Activated CD4-positive, alpha-beta T cell treated with anti-CD3 and anti-CD28 coated beads, Interleukin-2, amount 10 ng/mL, durations not matched to agents 24 days and 14 days (primary cell): ENCODE data around the gene APOC1. TPM values are rescaled to one million over a fixed set of nuclear protein-coding genes. Genes with fewer than 3 reads are reported as not detected.

Source experiments
- DNase-seq: peaks from one replicate; pipeline ENCODE4 v3.0.0; 2022
- H3K27ac Mint-ChIP-seq: one replicate; pipeline ENCODE4 v1.8.0; 2022; ENCODE audit warnings: mild to moderate bottlenecking, mixed read lengths
- H3K27me3 Mint-ChIP-seq: one replicate; pipeline ENCODE4 v1.8.0; 2022; ENCODE audit warnings: mixed read lengths
- H3K36me3 Mint-ChIP-seq: one replicate; pipeline ENCODE4 v1.8.0; 2022; ENCODE audit warnings: low read depth, mild to moderate bottlenecking, mixed read lengths
- H3K4me1 Mint-ChIP-seq: one replicate; pipeline ENCODE4 v1.8.0; 2021; ENCODE audit warnings: mixed read lengths
- H3K4me3 Mint-ChIP-seq: one replicate; pipeline ENCODE4 v1.8.0; 2022; ENCODE audit warnings: mild to moderate bottlenecking, moderate library complexity, mixed read lengths
- H3K9me3 Mint-ChIP-seq: one replicate; pipeline ENCODE4 v1.8.0; 2021; ENCODE audit warnings: mixed read lengths
- intact Hi-C: fragments of 100-400 bp; cut with micrococcal nuclease; formaldehyde crosslinking; loops from one replicate; pipeline ENCODE4 v1.15.1; 2023
- total RNA-seq: library from RNA; stranded (reverse); gene quantifications from 2 replicates; pipeline ENCODE4 v1.2.3, GENCODE V29; 2022

The APOC1 gene
- total RNA-seq, 1 donor from 2014 or later = 2.1 TPM

GRCh38 chr19:44948763-44949374 lies 34.5 kb downstream of the APOC1 start:
- Mint-ChIP-seq H3K4me1 (peaks cover 4% of the 10 kb centered on the region), H3K27me3 (no peaks in the 10 kb centered on the region), H3K36me3 (no peaks in the 10 kb centered on the region), H3K9me3 (no peaks in the 10 kb centered on the region), H3K4me3 (no peak overlapping the region), H3K27ac (no peak overlapping the region)
- no peak for DNase-seq
- intact Hi-C loops = no loop called here

DNA sequence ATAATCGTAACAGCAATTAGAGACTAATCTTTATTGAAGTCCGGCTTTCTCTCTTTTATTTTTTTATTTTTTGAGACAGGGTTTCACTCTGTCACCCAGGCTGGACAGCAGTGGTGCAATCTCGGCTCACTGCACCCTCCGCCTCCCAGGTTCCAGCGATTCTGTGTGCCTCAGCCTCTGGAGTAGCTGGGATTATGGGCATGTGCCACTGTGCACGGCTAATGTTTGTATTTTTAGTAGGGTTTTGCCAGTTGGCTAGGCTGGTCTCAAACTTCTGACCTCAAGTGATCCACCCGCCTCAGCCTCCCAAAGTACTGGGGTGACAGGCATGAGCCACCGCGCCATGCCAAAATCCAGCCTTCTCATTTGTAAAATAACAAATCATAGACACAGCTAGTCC lies 35.1 kb downstream of the APOC1 start:
- no peaks in the 10 kb centered on the region for H3K36me3 Mint-ChIP-seq
- no peak overlapping the region for H3K27ac Mint-ChIP-seq
- H3K9me3 Mint-ChIP-seq = no peaks in the 10 kb centered on the region
- no peak overlapping the region for H3K4me3 Mint-ChIP-seq
- intact Hi-C loops = no loop called here
- H3K4me1 Mint-ChIP-seq = peaks cover 4% of the 10 kb centered on the region
- H3K27me3 Mint-ChIP-seq = no peaks in the 10 kb centered on the region
- no peak for DNase-seq

GRCh38 chr19:44951179-44952159 lies 37.1 kb downstream of the APOC1 start:
- Mint-ChIP-seq H3K4me1 (peaks cover 12% of the 10 kb centered on the region), H3K27me3 (no peaks in the 10 kb centered on the region), H3K4me3 (no peak overlapping the region), H3K27ac (no peak overlapping the region), H3K36me3 (no peaks in the 10 kb centered on the region), H3K9me3 (no peaks in the 10 kb centered on the region)
- intact Hi-C loops = loop anchor here (1.0 to 5.0 kb wide), 2 partner anchors 48 to 149 kb away; no protein-coding TSS in a partner anchor
- DNase-seq = peak; percentile 90

- H3K27me3 Mint-ChIP-seq = no peaks in the 10 kb centered on the region
- H3K36me3 Mint-ChIP-seq = no peaks in the 10 kb centered on the region
- peaks cover 30% of the 10 kb centered on the region for H3K4me1 Mint-ChIP-seq
- peak overlapping the region; percentile 95 for H3K4me3 Mint-ChIP-seq
- peak overlapping the region; percentile 94 for H3K27ac Mint-ChIP-seq
- DNase-seq = no peak
- H3K9me3 Mint-ChIP-seq = no peaks in the 10 kb centered on the region
- intact Hi-C loops = loop anchor here (5.0 kb wide), 1 partner anchor 152 kb away; no protein-coding TSS in a partner anchor
These were observed 39.9 kb downstream of the APOC1 start for GRCh38 chr19:44954278-44954648.

GRCh38 chr19:44954649-44955504 lies 40.5 kb downstream of the APOC1 start, which contains the start of gene CLPTM1:
Gene CLPTM1, plus strand, starts transcription at chr19:44955380. Its CDS starts 16 bp downstream, at chr19:44955396.
- Mint-ChIP-seq H3K4me1 (peaks cover 36% of the 10 kb centered on the region), H3K36me3 (peaks cover 2% of the 10 kb centered on the region), H3K27ac (peak within 1 kb of the TSS; percentile 94), H3K4me3 (peak within 1 kb of the TSS; percentile 95), H3K27me3 (no peaks in the 10 kb centered on the region), H3K9me3 (no peaks in the 10 kb centered on the region)
- intact Hi-C loops = loop anchor here (1.0 to 5.0 kb wide), 5 partner anchors 47 to 153 kb away; no protein-coding TSS in a partner anchor
- peak; percentile 98 for DNase-seq

DNA sequence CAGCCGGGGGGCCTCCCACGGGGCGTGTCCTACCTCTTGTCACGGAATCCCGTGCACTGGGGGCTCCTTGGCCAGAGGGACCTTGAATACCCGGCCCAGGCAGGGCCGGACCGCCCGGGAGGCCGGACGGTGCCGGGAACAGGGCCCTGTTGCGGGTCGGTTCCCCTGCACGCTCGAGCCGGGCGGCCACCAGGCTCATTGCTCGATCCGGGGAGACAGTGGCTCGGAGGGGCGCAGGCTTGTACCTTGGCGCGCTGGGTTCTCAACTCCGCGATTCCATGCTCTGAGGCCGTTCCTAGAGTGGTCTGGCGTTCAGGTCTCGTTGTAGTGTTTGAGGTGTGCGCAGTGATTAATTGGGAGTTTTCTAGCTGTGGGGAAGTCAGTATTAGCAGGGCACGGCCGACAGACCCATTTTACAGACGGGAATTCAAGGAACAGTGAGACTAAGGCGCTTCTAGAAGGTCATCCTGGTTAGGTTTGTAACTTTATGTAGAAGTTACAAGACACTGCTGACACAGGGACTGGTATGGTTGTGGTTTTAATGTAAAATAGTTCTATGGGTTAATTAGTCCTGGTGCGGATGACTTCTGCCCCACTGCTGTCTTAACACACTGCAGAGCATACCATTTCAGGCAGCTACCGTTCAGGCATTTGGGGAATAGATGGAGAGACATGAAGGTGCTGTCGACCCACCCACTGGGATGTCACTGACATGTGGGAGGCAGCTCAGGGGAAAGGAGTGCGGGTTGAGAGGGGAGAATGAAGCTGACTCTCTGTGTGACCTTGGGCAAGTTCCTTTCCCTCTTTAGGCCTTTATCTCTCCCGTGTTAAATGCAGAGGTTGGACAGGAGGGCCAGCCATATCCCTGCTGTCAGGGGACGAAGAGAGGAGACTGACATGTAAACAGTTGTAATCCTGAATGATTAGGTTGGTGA lies 41.4 kb downstream of the APOC1 start:
- H3K4me3 Mint-ChIP-seq = peak overlapping the region; percentile 95
- H3K27ac Mint-ChIP-seq = peak overlapping the region; percentile 82
- intact Hi-C loops = loop anchor here (1.0 kb wide), 4 partner anchors 47 to 137 kb away; no protein-coding TSS in a partner anchor
- H3K36me3 Mint-ChIP-seq = peaks cover 9% of the 10 kb centered on the region
- H3K27me3 Mint-ChIP-seq = no peaks in the 10 kb centered on the region
- H3K4me1 Mint-ChIP-seq = peaks cover 36% of the 10 kb centered on the region
- peak; percentile 66 for DNase-seq
- H3K9me3 Mint-ChIP-seq = no peaks in the 10 kb centered on the region

DNA sequence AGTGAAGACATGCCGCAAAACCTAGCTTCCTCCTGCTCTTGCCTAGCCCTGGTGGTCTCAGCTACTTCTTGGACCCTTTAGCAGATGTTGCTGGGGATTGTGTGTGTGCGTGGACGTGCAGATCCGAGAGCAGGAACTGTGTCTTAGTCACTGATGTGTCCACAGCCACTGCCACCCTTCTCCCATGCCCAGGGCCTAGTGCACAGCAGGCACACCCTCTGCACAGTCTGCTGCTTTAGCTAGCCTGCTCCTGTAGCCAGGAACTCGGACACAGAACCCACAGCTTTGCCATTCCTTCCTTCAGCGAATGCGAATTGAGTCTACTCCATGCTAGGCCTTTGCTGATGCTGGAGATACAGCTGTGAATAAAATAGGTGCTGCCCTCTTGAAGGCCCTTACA lies 43.1 kb downstream of the APOC1 start:
- H3K27ac Mint-ChIP-seq = no peak overlapping the region
- H3K9me3 Mint-ChIP-seq = no peaks in the 10 kb centered on the region

DNA sequence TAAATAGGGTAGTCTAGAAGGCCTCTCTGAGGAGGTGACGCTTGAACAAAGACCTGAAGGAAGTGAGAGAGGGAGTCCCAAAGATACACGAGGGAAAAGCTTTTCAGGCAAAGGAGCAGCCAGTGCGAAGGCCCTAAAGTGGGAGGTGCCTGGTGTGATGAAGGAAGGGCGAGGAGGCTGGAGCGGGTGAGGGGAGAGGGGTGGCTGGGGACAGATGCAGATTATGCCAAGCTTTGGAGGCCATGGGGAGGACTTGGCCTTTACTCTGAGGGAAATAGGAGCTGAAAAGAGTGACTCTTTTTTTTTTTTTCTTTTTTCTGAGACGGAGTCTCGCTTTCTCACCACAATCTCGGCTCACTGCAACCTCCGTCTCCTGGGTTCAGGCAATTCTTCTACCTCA lies 43.7 kb downstream of the APOC1 start:
- peaks cover 21% of the 10 kb centered on the region for H3K36me3 Mint-ChIP-seq
- H3K9me3 Mint-ChIP-seq = no peaks in the 10 kb centered on the region
- H3K27ac Mint-ChIP-seq = peak overlapping the region; percentile 14
- H3K4me3 Mint-ChIP-seq = no peak overlapping the region
- DNase-seq = no peak
- no peaks in the 10 kb centered on the region for H3K27me3 Mint-ChIP-seq
- intact Hi-C loops = no loop called here
- H3K4me1 Mint-ChIP-seq = peaks cover 38% of the 10 kb centered on the region

More for the DNA sequence above, 43.1 kb downstream of the APOC1 start:
- H3K27me3 Mint-ChIP-seq = no peaks in the 10 kb centered on the region
- H3K4me1 Mint-ChIP-seq = peaks cover 38% of the 10 kb centered on the region
- H3K36me3 Mint-ChIP-seq = peaks cover 19% of the 10 kb centered on the region
- DNase-seq = no peak
- intact Hi-C loops = no loop called here
- H3K4me3 Mint-ChIP-seq = no peak overlapping the region

- no peak for DNase-seq
- Mint-ChIP-seq H3K27ac (peak overlapping the region; percentile 45), H3K4me1 (peaks cover 34% of the 10 kb centered on the region), H3K4me3 (no peak overlapping the region), H3K36me3 (peaks cover 25% of the 10 kb centered on the region), H3K9me3 (no peaks in the 10 kb centered on the region), H3K27me3 (no peaks in the 10 kb centered on the region)
- intact Hi-C loops = no loop called here
These were observed 45.3 kb downstream of the APOC1 start for GRCh38 chr19:44959691-44960090.

DNA sequence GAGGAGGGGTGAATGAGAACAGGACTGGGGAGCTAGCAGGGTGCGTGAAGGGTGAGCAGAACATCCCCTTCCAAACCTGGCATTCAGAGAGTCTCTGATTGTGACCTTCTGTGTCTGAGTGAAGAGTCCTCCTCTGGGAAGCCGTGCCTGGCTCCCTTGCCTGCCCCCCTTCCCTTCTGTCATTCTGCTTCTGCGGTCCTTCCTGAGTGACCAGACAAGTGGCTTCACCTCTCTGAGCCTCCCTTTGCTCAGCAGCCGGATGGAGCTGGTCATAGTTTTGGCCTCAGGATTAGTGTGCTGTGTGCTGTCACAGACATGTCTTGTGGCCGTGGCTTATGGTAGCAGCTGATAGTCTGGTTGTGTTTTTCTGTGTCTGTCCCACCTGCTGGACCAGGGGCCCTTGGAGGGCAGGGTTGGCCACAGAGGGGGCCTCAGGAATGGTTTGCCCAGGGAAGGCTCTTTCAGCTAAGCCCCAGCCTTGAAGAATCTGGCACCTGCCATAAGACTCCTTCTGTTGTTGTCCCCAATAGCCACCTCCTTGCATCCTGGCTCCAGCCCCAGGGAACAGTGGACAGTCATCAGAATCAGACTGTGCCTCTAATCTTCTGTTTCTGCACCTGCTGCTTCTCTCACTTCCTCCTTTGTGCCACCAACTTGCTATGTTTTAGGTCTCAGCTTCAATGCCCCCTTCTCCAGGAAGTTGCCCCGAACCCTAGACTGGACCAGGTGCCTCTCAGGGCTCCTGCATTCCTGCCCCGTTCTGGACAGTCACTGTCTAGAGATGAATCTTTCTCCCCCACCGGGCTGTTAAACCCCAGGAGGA lies 46.7 kb downstream of the APOC1 start:
- no peak overlapping the region for H3K27ac Mint-ChIP-seq
- H3K9me3 Mint-ChIP-seq = no peaks in the 10 kb centered on the region
- no peak overlapping the region for H3K4me3 Mint-ChIP-seq
- no peak for DNase-seq
- H3K36me3 Mint-ChIP-seq = peaks cover 30% of the 10 kb centered on the region
- peaks cover 29% of the 10 kb centered on the region for H3K4me1 Mint-ChIP-seq
- intact Hi-C loops = no loop called here
- H3K27me3 Mint-ChIP-seq = no peaks in the 10 kb centered on the region

- peaks cover 30% of the 10 kb centered on the region for H3K36me3 Mint-ChIP-seq
- DNase-seq = no peak
- no peak overlapping the region for H3K27ac Mint-ChIP-seq
- no peaks in the 10 kb centered on the region for H3K27me3 Mint-ChIP-seq
- intact Hi-C loops = no loop called here
- H3K4me3 Mint-ChIP-seq = no peak overlapping the region
- H3K9me3 Mint-ChIP-seq = no peaks in the 10 kb centered on the region
- peaks cover 22% of the 10 kb centered on the region for H3K4me1 Mint-ChIP-seq
These were observed 47.4 kb downstream of the APOC1 start for GRCh38 chr19:44961821-44962220.

GRCh38 chr19:44968118-44968517 lies 53.7 kb downstream of the APOC1 start:
- intact Hi-C loops = no loop called here
- no peak for DNase-seq
- H3K27ac Mint-ChIP-seq = no peak overlapping the region
- H3K9me3 Mint-ChIP-seq = no peaks in the 10 kb centered on the region
- H3K27me3 Mint-ChIP-seq = no peaks in the 10 kb centered on the region
- no peak overlapping the region for H3K4me3 Mint-ChIP-seq
- peaks cover 2% of the 10 kb centered on the region for H3K4me1 Mint-ChIP-seq
- H3K36me3 Mint-ChIP-seq = peaks cover 19% of the 10 kb centered on the region
